ENCODE measurements around the gene CCL4. TPM values are rescaled to one million over a fixed set of nuclear protein-coding genes. Genes with fewer than 3 reads are reported as not detected.

CCL4 gene
- total RNA-seq, 1 experiment from 2014 or later: not detected

- Histone ChIP-seq H2BK15ac (ENCODE audit: low read depth, low read length) (no peak overlapping the region), H2BK20ac (ENCODE audit: low read depth, low read length, poor library complexity, severe bottlenecking) (no peak overlapping the region), H3K4me2 (ENCODE audit: insufficient read depth, insufficient read length, low read length) (no peak overlapping the region), H2AK5ac (ENCODE audit: insufficient read length, low read length) (no peak overlapping the region), H2AFZ (ENCODE audit: low read length) (no peak overlapping the region), H4K91ac (ENCODE audit: insufficient read length, low read depth, low read length) (no peak overlapping the region), H3K27me3 (ENCODE audit: insufficient read depth, low read length) (no peaks in the 10 kb centered on the region), H3K4me1 (ENCODE audit: insufficient read depth, low read length) (no peaks in the 10 kb centered on the region), H3T11ph (ENCODE audit: low read length) (no peak overlapping the region), H3K56ac (ENCODE audit: insufficient read length, low read depth, low read length) (no peak overlapping the region), H2BK120ac (ENCODE audit: low read depth, low read length, poor library complexity, severe bottlenecking) (no peak overlapping the region), H3K23ac (ENCODE audit: insufficient read length, low read depth, low read length) (no peak overlapping the region), H3K79me1 (ENCODE audit: insufficient read depth, low read depth, low read length, poor library complexity, severe bottlenecking) (no peaks in the 10 kb centered on the region), H3K14ac (ENCODE audit: insufficient read depth, low read length) (no peak overlapping the region), H3K9ac (ENCODE audit: extremely low read depth, insufficient read length, low read length) (no peak overlapping the region), H3K79me2 (ENCODE audit: insufficient read depth, low read length) (no peaks in the 10 kb centered on the region), H3K9me3 (ENCODE audit: control insufficient read depth, low read depth, low read length) (no peaks in the 10 kb centered on the region), H2BK5ac (ENCODE audit: insufficient read length, low read length) (no peak overlapping the region), H4K5ac (ENCODE audit: insufficient read length, low read depth, low read length) (no peak overlapping the region), H3K23me2 (ENCODE audit: insufficient read length, low read depth, low read length, poor library complexity, severe bottlenecking) (no peaks in the 10 kb centered on the region), H3K4ac (ENCODE audit: low read depth, low read length) (no peak overlapping the region), H2BK12ac (ENCODE audit: insufficient read length, low read depth, low read length) (no peak overlapping the region), H4K20me1 (ENCODE audit: control insufficient read depth, insufficient read depth, insufficient read length) (no peaks in the 10 kb centered on the region), H3K27ac (ENCODE audit: insufficient read length, low read depth, low read length) (no peak overlapping the region), H4K8ac (replicated peaks; ENCODE audit: insufficient read length, low read depth, low read length) (no peak overlapping the region), H3K18ac (ENCODE audit: insufficient read length, low read depth, low read length) (no peak overlapping the region)
- no peaks in the 10 kb centered on the region for H3K9me3 Mint-ChIP-seq
- H3K4me1 Mint-ChIP-seq: peaks cover 9% of the 10 kb centered on the region in 2 experiments
- TF ChIP-seq, protein P1, sequence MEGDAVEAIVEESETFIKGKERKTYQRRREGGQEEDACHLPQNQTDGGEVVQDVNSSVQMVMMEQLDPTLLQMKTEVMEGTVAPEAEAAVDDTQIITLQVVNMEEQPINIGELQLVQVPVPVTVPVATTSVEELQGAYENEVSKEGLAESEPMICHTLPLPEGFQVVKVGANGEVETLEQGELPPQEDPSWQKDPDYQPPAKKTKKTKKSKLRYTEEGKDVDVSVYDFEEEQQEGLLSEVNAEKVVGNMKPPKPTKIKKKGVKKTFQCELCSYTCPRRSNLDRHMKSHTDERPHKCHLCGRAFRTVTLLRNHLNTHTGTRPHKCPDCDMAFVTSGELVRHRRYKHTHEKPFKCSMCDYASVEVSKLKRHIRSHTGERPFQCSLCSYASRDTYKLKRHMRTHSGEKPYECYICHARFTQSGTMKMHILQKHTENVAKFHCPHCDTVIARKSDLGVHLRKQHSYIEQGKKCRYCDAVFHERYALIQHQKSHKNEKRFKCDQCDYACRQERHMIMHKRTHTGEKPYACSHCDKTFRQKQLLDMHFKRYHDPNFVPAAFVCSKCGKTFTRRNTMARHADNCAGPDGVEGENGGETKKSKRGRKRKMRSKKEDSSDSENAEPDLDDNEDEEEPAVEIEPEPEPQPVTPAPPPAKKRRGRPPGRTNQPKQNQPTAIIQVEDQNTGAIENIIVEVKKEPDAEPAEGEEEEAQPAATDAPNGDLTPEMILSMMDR (conservative IDR thresholded peaks at IDR 0.05): no peak
- H3K4me3 Mint-ChIP-seq: no peak overlapping the region
- DNase-seq: no peak
- no CpG with 5 or more reads among the region's 4 CpGs for WGBS (ENCODE audit: extremely low coverage, insufficient read length, low lambda C conversion rate)
- H3K27me3 Mint-ChIP-seq (ENCODE audit: low read depth): peaks cover 5% of the 10 kb centered on the region
- H3K36me3 Mint-ChIP-seq (ENCODE audit: insufficient read depth in 1 of 3, low read depth in 3 of 3): no peaks in the 10 kb centered on the region
- no peak overlapping the region for H3K27ac Mint-ChIP-seq
Observed at GRCh38 chr17:36151891-36152638, 48.4 kb downstream of the CCL4 start.

Data from H9 (cell line).